GM12864 (cell line): ENCODE data around the gene PPP1R7.
A peak's percentile ranks its signal among the peaks of the same experiment; 100 is the strongest.

Source experiments
- DNase-seq: peaks from one replicate; pipeline ENCODE4 v3.0.0-alpha.2; 2011; ENCODE audit warnings: low read depth
- H3K4me3 ChIP-seq: 2 replicates; pipeline ENCODE4 v1.5.1; 2011; ENCODE audit warnings: mild to moderate bottlenecking, low read depth, low read length, control low read depth
- CTCF ChIP-seq: IDR thresholded peaks from 2 replicates; pipeline ENCODE4 v1.5.1; 2011; ENCODE audit warnings: low read depth, mild to moderate bottlenecking, moderate library complexity, low read length, control low read depth, inconsistent platforms; ENCODE audit errors: missing control alignments

Gene PPP1R7

GRCh38 chr2:241163601-241164118, 13.4 kb downstream of the PPP1R7 start:
- TF ChIP-seq CTCF = no peak
- no peak for DNase-seq
- H3K4me3 ChIP-seq = no peak overlapping the region

GRCh38 chr2:241168366-241168765, 18.1 kb downstream of the PPP1R7 start:
- no peak for DNase-seq
- TF ChIP-seq CTCF = no peak
- no peak overlapping the region for H3K4me3 ChIP-seq

GRCh38 chr2:241173557-241173956, 23.3 kb downstream of the PPP1R7 start:
- H3K4me3 ChIP-seq = no peak overlapping the region
- DNase-seq = no peak

GRCh38 chr2:241177526-241178334, 27.5 kb downstream of the PPP1R7 start:
- no peak for DNase-seq
- H3K4me3 ChIP-seq = no peak overlapping the region
- no peak for TF ChIP-seq CTCF

More at GRCh38 chr2:241173557-241173956, 23.3 kb downstream of the PPP1R7 start:
- no peak for TF ChIP-seq CTCF

- H3K4me3 ChIP-seq = no peak overlapping the region
- TF ChIP-seq CTCF = no peak
- no peak for DNase-seq
These were observed 28.7 kb downstream of the PPP1R7 start for GRCh38 chr2:241178961-241179360.

- TF ChIP-seq CTCF = no peak
- no peak overlapping the region for H3K4me3 ChIP-seq
- peak; percentile 16 for DNase-seq
These were observed 29.6 kb downstream of the PPP1R7 start for GRCh38 chr2:241179899-241180298.

GRCh38 chr2:241180495-241180894, 30.2 kb downstream of the PPP1R7 start:
- no peak overlapping the region for H3K4me3 ChIP-seq
- DNase-seq = no peak
- no peak for TF ChIP-seq CTCF
